Activated CD8-positive, alpha-beta memory T cell treated with anti-CD3 and anti-CD28 coated beads, Interleukin-2, amount 50 U/mL, for 4 hours (primary cell): Measurements from ENCODE around the gene TEAD3.
"Not testable (repeated sequence)": the region's sequence is repeated elsewhere in the genome, so short reads cannot be mapped to it uniquely, and the experiment has no call there.

ENCODE experiments used
- DNase-seq: peaks from one replicate; pipeline ENCODE4 v3.0.0-alpha.2; 2020

TEAD3 gene

DNA sequence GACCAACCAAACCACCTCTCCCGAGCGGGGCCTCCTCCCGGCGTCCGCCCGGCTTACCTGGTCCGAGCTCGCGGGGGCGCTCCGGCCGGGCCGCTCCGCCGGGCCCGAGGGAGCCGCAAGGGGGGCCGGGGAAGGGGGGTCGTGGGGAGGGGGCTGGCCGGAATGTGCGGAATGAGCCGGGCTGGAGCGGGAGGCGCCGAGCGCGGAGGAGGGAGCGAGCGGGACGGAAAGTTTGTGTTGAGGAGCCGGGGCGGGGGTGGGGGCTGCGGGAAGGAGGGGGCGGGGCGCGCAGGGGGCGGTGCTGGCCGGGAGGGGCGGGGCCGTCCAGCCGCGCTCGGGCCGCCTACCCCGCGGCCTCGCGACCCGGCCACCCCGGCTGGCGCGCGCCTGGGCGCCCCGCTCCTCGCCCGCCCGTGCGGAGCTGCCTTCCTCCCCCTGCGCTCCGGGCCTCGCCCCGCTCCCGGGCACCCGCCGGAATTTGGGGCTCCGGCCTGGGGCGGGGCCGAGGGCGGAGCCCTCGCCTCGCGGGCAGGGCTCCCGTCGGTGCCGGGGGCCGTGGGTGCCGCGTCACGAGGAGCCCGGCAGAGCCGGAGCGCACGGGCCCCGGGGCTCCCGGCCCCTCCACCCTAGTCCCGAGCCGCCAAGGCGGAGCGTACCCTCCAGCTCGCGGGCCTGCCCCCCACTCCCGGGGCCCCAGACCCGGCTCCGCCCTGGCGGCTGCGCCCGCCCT is at the start of gene TEAD3:
TEAD3 (minus strand) TSS at position 239 of the 730 bp plus-strand sequence.
- peak; percentile 56 for DNase-seq

DNA sequence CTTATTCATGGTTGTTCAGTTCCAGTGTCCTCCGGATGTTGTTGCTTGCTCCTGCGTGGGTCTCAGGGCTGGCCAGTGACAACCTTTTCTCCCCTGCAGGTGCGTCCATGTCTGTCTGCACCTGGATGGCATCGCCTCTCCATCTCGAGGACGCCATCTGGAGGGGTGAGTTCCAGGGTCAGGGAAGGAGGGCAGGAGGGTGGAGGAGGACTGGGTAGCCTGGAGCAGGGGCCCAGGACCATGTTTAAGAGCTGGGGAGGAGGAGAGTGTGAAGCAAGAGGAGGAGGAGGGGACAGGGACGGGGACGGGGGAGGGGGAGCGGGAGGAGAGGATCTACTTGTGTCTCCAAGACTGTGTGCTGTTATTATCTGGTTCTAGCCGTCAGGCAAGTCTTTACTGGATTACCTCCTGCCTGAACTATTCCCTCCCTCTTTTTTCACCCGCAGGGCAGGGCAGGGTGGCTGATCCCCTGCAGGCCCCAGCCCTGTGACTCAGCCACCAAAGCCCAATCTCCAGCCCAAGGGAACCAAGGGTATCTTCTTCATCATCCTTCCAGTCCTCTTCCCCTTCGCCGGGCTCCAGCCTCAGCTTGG is 48.0 kb upstream of the TEAD3 start:
- no peak for DNase-seq

DNA sequence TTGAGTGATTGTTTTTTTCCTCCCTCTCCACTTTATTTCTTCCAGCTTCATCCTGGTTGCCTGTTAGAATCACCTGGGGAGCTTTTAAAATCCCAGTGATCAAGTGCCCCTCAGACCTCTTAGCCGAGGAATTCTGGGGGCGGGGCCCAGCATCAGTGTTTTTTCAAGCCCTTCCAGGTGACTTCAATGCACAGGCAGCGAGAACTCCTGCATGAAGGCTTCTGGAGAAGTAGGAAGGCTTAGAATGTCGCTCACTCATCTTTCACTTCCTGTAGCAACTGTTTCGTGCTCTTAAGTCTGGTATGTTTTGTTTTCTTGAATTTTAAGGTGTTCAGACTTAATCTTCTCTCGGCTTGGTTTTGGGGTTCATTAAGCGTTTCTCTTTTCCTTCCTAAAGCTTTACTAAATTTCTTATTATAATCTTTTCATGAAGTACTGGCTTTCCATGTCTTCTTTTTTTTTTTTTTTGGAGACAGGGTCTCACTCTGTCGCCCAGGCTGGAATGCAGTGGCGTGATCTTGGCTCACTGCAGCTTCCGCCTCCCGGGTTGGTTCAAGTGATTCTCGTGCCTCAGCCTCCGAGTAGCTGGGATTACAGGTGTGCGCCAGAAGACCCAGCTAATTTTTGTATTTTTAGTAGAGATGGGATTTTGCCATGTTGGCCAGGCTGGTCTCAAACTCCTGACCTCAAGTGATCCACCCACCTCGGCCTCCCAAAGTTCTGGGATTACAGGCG is 46.7 kb upstream of the TEAD3 start:
- no peak for DNase-seq

- DNase-seq = no peak
Measured at GRCh38 chr6:35541836-35542235, 45.0 kb upstream of the TEAD3 start.

DNA sequence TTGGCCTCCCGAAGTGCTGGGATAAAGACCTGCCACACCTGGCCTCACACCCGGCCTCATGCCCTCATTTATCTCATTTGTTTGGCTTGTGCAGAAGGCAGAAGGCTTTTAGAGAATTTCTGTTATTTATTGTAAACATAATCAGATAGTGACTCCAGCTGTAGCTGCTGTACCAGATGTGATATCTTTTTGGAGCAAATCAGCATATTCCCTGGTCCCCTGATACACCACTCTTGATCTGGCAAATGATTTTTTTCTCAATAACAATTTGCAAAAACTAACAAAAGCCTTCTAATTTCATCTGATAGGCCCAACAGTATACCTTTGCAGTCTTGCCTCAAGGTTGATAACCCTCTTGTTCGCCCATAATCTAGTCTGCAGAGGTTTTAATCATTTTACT is 42.3 kb upstream of the TEAD3 start:
- no peak for DNase-seq

GRCh38 chr6:35535847-35536246 is 39.0 kb upstream of the TEAD3 start:
- DNase-seq = not testable (repeated sequence)

DNA sequence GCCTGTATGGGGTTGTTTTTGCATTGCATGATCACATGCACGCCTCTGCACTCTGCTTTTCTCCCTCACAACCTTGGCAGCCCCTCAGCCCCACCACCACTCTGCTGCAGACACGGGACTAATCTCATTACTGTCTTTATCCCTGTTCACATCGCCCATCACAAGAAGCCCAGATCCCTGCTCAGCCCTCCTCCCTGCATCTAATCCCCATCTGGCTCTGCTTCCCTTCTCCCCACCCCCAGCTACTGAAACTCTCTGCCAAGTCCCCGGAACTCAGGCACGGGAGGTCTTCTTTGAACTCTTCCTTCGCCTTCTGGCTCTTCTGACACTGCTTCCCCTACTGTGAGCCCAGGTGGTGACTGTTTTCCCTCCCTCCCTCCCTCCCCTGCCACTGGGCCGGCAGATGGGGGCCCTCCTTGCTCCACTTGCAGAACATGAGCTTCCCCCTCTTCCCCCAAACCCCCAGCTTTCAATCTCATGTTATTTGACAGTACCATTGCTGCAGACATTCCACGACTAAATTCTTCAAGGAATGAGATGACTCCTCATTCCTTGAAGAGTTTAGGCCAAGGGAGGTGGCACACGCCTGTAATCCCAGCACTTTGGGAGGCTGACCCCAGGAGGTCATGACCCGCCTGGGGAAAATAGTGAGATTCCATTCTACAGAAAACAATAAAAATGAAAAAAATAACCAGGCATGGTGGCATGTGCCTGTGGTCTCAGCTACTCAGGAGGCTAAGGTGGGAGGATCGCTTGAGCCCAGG is 37.7 kb upstream of the TEAD3 start:
- DNase-seq = no peak

DNA sequence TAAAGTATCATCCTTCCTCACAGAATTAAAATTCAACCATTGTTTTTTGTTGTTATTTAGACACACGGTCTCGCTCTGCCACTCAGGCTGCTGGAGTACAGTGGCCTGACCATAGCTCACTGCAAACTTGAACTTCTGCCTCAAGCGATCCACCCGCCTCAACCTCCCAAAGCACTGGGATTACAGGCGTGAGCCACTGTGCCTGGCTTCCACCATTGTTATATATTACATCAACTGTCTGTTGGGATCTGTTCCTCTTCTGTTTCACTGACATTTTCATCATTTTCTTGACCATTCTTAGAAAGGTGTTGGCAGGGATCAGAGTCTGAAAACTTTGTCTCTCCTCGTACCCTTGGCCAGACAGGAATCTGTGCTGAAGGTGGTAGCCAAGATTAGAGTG is 37.1 kb upstream of the TEAD3 start:
- no peak for DNase-seq

- no peak for DNase-seq
Measured at GRCh38 chr6:35532126-35532525, 35.2 kb upstream of the TEAD3 start.

DNA sequence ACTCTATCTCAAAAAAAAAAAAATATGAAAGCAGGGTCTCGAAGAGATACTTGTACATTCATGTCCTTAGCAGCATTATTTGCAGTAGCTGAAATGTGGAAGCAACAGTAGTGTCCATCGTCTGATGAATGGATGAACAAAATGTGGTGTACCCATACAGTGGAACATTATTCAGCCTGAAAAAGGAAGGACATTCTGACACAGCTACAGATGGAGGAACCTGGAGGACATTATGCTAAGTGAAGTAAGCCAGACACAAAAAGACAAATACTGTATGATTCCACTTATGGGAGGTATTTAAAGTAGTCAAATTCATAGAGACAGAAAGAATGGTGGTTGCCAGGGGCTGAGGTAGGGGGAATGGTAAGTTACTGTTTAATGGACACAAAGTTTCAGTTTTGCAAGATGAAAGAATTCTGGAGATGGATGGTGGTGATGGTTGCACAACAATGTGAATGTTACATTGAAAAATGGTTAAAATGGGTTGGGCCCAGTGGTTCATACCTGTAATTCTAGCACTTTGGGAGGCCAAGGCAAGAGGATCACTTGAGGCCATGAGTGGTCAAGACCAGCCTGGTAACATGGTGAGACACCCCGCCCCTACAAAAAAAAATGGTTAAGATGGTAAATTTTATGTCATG is 27.6 kb upstream of the TEAD3 start:
- no peak for DNase-seq

DNA sequence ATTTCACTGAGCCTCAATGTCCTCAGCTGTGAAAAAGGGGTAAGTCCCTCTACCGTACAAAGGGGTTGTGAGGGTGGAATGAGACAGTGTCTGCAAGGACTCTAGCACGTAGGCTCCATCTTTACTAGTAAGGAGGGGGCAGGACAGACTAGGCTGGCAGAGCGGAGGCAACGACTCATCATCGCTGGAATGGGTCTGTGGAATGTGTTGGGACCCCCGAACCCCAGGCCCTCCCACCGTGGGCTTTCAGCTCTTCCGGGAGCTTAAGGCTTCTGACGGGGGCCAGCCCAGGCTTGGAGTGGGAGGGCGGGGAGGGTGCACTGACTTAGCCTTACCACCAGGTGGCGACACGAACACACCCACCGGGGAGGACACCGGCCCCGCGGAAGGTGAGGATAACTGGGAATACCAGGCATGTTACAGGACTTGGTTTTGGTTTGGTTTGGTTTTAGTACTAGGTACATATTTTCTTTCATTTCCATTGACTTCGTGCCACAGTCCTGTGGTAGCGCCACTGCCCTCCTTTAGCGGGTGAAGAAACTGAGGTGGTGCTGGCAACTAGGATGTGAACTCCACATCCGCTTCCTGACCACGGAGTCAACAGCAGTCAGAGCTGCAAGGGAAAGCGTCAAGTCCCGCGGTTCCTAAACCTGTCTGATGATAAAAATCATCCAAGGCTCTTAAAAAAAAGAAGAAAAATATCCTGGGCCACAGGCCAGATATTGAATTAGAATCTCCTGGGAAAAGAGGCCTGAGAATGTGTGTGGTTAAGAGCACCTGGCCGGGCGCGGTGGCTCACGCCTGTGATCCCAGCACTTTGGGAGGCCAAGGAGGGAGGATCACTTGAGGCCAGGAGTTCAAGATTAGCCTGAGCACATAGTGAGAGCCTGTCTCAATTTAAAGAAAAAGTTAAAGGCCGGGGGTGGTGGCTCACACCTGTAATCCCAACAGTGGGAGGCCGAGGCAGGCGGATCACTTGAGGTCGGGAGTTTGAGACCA is 26.1 kb upstream of the TEAD3 start:
- peak; percentile 76 for DNase-seq

GRCh38 chr6:35522151-35522550 is 25.3 kb upstream of the TEAD3 start:
- no peak for DNase-seq

DNA sequence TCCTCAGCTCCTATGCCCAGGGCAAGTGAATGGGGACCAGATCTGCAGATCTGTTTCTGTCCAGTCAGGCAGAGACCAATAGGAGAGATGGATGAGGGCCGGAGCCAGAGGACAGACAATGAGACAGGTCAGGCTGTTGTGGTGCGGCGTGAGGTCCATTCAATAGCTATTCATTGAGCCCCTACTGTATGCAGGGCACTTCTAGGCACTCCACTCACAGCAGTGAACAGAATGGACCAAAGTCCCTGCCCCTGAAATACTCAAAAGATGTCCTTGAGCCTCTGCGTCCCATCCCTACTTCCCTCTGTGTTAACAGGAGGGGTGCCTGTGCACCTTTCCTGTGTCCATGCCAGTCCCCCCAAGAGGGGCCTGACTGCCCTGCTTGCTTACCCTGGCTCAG is 24.4 kb upstream of the TEAD3 start:
- DNase-seq = no peak

GRCh38 chr6:35519313-35520015 is 22.6 kb upstream of the TEAD3 start:
- DNase-seq = no peak

DNA sequence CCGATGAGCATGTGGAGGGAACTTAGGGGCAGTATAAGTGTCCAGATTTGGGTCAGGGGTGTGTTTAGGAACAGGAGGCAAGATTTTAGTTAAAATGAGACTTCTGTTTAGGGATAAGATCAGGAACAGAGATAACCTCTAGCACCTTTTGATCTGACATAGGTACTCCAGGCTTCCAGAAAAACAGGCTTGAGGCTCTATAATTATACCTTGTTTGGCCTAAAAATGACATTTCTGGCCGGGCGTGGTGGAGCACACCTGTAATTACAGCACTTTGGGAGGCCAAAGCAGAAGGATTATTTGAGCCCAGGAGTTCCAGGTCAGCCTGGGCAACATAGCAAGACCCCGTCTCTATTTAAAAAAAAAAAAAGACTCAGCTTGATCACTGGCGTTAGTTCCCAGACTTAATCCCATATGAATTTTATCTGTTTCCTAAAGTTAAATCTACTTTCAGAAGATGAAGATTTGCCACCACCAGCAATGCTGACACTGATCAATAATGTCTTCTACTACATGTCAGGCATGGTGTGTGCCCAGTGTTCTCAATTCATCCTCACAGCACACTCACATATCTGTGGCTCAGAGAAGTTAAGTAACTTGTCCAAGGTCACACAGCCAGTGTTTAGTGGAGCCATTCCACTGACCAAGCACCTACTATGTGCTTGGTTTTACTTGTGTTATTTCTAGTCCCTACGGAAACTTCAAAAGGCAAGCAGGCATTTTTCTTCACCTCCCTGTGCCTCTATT is 21.9 kb upstream of the TEAD3 start:
- no peak for DNase-seq

GRCh38 chr6:35517978-35518377 is 21.1 kb upstream of the TEAD3 start:
- not testable (repeated sequence) for DNase-seq

GRCh38 chr6:35516712-35517111 is 19.8 kb upstream of the TEAD3 start:
- no peak for DNase-seq

GRCh38 chr6:35515939-35516338 is 19.1 kb upstream of the TEAD3 start:
- DNase-seq = not testable (repeated sequence)

DNA sequence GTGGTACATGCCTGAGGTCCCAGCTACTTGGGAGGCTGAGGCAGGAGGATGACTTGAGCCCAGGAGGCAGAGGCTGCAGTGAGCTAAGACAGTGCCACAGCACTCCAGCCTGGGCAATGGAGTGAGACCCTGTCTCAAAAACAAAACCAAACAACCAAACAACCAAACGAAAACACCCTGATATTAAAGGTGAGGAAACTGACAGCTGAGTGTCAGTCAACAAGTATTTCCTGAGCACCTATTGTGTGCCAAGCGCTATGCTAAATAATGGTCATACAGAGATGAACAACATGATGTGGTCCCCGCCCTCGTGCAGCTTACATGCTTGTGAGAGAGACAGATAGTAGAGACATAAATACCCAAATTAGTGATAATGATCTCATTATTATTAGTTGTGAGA is 17.7 kb upstream of the TEAD3 start:
- no peak for DNase-seq

- no peak for DNase-seq
Measured at GRCh38 chr6:35512740-35513139, 15.9 kb upstream of the TEAD3 start, which contains the start of gene TULP1. TULP1 (minus strand) TSS chr6:35512896; CDS start chr6:35512858, 38 bp downstream.
